Measurements from ENCODE around the gene KIAA0040. TPM values are rescaled to one million over a fixed set of nuclear protein-coding genes. Genes with fewer than 3 reads are reported as not detected.

Gene KIAA0040
- under 0.01 TPM in 2 replicates for total RNA-seq

DNA sequence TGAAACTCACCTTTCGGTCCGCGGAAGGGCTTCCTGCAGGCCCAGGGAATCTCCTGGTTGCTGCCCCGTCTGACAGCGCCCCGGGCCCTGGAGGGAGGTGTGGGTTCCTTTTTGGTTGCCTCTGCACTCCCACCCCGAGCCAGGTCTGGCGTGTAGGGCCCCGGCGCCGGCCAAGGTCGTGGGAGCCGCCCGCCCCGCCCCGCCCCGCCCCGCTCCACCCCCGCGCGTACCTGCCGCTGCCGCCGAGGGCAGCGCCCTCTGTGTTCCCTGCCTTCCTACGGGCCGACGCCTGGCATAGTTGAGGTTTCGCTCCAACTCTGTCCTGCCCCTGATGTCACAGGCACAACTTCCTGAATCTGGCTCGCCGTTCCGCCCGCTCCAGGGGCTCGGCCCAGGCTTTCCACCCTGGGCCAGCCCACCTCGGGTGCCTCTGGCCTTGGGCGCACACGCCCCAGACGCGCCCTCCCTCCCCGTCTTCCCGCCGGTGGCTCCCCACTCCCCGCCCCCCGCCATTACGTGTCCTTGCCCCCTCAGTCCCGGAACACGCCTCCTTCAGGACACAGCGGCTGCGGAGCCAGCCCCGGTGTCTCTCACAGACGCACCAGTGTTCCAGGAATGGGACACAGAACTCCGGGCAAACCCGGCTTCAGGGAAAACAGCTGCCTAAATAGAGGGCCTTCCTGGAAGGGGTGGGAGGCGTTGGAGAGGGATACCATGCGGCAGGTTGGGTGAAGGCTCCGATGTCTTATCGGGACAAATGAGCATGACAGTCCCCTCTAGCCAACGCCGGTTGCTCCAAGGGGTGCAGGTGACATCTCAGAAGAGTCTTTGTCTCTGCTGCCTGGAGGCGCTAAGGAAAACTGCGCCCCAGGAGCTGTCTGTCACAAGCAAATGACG, at the start of gene KIAA0040:
Gene KIAA0040, minus strand, starts transcription at position 147 of the 897 bp plus-strand sequence. CDS start 31,763 bp downstream, outside the sequence.

Other genes with a start within 250 kb of the KIAA0040 start
- gene CACYBP, start 192.8 kb downstream of the KIAA0040 start, total RNA-seq = 284 and 378 TPM in 2 replicates
- gene MRPS14, start 169.4 kb downstream of the KIAA0040 start, total RNA-seq = 18.8 and 19.1 TPM in 2 replicates
- not detected in 2 replicates for gene TNN, start 124.9 kb downstream of the KIAA0040 start, total RNA-seq